Stimulated activated CD4-positive, alpha-beta T cell treated with anti-CD3 and anti-CD28 coated beads, Interleukin-1b, Interleukin-23, amount 100 ng/mL, for 48 hours (primary cell): ENCODE data around the gene GLMP.
"Not testable (repeated sequence)": the region's sequence is repeated elsewhere in the genome, so short reads cannot be mapped to it uniquely, and the experiment has no call there.

Source experiments
- DNase-seq: peaks from one replicate; pipeline ENCODE4 v3.0.0-alpha.2; 2020

GLMP gene

DNA sequence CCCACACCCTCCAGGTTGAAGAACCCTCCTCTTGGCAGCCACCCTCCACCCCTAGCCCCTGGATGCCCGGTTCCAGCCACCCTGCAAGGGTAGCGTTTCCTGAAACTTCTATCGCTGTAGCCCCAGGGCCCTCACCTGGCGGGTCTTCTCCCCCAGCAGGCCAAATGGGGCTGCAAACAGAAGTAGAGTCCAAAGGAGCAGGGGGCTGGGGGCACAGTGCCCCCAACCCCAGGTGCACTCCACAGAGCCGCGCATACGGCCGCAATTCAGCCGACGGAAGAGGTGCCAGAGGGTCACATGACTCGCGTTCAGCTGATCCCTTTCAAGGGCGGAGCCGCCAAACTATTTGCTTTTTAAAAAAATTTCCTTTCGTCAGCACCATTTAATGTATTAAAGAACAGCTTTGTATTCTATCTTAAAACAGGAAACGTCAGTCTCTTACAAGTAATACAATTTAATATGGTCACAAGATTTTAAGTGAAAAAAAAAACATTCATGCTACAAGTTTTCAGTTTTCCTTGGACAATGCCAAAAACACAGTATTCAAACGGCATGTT, at the start of gene GLMP:
Gene GLMP, minus strand, starts transcription at position 289 of the 557 bp plus-strand sequence. Its CDS starts 34 bp downstream, at position 255.
- DNase-seq = peak; percentile 51

DNA sequence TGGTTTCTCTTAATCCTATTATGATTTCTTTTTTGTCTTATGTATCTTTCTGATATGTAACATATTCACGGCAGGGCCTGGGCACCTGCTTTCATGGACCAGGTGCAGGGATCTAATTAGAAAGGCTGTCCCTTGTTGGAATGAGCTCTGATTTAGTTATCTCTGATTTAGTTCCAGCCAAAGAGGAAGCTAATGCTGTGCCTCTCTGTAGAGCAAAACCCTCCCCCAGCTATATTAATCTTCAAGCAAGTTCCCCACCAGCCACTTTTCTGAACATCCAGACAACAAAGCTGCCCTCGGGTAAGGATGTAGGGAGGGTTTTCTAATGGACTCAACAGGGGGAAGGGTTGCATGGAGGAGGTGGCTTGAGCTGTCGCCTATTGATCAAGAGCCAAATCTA, 48.9 kb upstream of the GLMP start:
- DNase-seq = no peak

DNA sequence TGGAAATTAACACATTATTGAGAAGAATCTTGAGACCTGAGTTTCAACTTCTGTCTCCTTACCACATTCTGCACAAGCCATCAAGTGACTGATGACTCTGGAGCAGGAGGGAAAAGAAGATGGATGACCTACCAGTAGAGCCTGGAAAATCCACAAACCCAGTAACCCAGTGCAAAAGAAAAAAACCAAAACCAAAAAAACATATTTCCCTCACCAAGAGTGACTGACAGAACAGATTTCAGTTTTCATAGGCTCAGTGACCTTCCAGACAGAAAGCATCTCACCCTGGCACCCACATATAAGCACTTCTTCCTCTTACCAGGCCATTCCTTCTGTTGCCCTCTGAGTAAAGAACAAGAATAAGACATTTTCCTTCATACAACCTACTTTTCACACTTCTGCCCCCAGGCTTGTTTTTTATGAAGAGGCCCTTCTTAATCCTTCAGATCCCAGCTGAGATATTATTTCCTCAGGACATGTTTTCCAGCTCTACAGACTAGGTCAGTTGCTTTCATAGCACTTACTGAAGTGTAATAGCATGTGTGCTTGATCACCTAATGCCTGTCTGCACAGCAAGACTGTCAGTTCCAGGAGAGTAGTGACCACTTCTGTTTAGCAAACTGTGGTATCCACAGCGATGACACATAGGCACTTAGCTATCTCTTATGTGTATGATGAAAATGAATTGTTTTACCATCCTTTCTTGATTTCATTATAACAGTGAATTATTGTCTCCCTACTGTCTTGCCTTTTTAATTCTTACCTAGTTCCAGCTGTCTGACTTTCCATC, 46.9 kb upstream of the GLMP start:
- DNase-seq = no peak

DNA sequence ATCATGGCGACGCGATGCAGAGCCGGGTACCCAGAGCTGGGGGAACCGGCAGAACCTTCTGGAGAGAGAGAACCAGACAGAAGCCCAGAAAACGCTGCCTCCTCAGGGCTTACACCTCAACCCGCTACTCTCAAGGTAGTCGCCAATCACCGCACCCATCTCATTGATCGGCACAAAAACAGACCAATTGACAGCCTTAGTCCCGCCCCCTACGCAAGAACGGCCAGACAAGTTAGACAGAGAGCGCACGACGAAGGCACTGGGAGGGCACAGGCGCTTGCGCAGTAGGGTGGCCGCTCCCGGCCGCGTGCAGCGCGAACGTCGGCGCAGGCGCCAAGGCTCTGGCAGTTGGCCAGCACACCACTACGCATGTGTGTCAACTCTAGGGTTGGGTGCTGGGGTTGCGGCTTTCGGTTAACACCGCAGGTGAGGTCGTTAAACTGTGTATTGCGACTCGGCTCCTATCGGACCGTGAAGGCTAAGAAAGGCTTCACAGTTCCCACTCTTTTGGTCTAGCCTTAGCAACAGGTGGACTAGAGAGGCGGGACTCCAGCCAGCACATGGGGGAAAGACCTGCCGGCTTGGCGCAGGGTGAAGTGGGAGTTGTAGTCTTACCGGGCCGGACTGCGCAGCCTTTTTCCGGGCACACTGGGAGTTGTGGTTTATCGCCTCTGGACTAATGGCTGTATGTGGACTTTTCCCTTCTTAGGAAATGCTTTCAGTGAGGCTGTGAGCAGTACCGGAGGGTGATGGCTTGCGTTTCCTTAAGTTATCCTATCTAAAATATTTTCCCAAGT, 42.9 kb upstream of the GLMP start, which contains the start of the genes CCT3 and TSACC:
Gene CCT3, minus strand, starts transcription at position 113 of the 797 bp plus-strand sequence. Its CDS starts 108 bp downstream, at position 5.
Gene TSACC, plus strand, starts transcription at position 347 of the 797 bp plus-strand sequence. CDS start 1,232 bp downstream, outside the sequence.
- DNase-seq = peak; percentile 98

- DNase-seq = no peak
Observed at GRCh38 chr1:156337888-156338179, 42.4 kb upstream of the GLMP start.

GRCh38 chr1:156337052-156337887, 41.8 kb upstream of the GLMP start:
- peak; percentile 8 for DNase-seq

DNA sequence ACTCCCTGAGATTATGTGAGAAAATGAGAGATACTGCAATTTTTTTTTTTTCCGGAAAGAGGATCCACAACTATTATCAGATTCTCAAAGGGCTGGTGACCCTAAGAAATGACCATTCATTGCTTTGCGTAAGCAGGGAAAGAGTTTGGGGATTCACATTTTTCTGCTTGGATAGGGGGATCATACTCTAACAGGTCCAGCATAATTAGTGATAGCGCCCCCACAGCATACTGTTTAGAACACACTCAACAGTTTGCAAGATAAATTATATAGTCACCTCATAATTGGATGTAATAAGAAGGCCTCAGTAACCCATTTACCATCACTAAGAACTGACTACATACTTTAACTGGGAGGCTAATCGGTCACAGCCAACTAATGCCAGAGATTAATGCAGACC, 40.8 kb upstream of the GLMP start:
- no peak for DNase-seq

GRCh38 chr1:156323179-156323578, 27.7 kb upstream of the GLMP start:
- DNase-seq = not testable (repeated sequence)

- no peak for DNase-seq
Observed at GRCh38 chr1:156320560-156320959, 25.1 kb upstream of the GLMP start.

DNA sequence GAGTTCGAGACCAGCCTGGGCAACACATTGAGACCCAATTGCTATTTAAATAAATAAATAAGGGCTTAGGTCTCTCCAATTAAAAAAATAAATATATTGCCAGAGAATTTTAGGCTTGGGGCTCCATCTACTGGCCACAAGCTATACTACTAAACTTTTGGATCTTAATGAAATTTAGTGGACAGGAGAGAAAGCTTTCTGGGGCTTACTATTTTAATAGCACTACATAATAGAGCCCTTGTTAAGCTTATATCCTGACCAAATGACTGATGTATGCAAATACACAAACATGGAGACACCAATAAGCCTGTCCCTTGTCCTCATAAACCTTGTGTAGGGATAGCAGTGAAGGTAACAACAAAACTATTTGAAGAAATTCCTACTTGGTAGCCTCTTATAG, 24.2 kb upstream of the GLMP start:
- no peak for DNase-seq

DNA sequence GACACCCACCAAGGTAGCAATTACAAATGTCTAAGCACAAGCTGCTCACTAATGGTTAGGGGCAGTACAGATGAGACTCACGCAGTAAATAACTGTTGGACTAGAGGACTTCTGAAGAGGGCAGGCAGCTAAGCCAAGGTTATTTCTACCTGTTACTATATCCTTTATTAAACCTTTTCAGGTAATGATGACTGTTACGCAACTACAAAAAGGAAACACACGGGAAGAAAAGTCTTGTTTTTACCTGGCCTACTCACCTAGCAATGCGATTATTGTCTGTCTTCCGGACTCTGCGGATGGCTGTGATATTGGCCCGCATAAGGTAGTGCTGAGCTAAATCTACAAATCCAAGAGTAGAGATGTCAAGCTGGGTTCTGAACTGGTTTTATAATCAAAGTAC, 21.4 kb upstream of the GLMP start:
- no peak for DNase-seq

DNA sequence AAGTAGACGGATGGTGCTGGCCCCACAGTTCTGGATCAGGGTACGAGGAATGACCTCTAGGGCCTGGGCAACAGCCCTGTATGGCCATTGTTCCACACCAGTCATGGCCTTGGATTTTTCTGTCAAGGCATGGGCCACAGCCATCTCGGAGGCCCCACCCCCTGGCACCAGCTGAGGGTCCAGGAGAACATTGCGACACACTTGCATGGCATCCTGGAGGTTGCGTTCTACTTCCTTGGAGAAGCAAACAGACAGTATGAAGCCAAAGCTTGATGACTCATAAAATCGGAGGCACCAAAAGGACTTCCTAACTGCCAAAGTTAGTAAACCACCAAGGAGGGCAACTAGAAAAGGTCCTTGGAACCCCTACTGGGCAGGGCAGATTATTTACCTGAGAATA, 15.5 kb upstream of the GLMP start:
- DNase-seq = no peak

DNA sequence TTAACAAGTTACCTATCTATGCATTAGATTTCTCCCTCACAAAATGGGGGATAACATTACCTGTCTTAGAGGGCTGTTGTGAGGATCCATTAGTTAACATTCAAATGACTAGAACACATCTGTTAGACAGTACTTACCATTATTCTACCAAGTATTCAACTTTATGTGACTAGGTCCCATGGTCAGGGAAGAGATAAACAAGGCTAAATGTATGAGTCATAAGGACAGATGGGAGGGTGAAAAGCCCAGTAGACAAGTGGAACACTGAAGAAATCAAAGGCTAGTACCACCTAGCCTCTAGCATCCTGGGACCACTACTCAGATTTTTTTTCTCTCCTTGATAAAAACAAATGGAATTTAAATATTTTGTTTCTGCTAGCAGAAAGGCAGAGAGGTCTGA, 12.6 kb upstream of the GLMP start:
- DNase-seq = no peak

DNA sequence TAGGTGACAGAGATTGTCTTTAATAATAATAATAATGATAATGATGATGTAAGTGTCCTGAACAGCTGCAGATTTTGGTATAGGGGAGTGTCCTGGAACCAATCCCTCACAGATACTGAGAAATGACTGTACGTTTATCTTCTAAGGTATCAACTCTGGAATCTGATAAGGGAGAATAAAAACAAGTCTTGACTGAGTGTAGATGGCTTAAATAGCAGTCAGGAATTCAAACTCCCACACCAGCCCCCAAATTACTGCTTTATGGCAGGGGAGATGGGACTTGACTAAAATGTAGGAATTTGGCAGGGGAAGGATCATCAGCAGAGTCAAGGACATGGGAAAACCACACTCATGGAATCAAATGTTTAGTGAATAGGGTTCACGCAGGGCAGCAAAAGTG, 9.7 kb upstream of the GLMP start:
- DNase-seq = no peak

- DNase-seq = no peak
Observed at GRCh38 chr1:156303241-156303640, 7.8 kb upstream of the GLMP start.

DNA sequence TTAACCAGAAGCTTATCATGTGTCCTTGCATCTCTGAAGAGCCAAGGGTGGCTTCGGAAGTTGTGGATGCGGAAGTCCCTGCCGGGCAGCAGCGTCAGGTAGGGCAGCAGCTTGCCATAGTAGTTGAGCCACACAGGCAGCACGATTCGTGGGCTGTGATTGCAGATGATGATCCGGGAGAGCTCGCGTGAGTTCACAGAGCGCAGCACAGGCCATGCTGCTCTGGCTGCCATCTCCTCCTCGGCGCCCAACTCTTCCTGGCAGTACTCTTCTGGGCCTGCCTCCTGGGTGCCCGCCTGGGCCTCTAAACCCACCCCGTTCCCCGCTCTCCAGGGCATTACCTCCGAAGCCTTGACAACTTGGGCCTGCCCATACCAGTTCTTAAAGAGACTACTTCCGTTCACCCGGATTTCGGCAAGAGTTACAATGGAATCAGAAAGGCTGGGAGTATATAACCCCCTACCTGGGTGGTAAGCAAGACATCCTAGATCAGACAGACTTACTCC, 3.4 kb upstream of the GLMP start, which contains the start of gene VHLL:
Gene VHLL, minus strand, starts transcription at position 456 of the 506 bp plus-strand sequence. Its CDS starts 118 bp downstream, at position 338.
- no peak for DNase-seq

DNA sequence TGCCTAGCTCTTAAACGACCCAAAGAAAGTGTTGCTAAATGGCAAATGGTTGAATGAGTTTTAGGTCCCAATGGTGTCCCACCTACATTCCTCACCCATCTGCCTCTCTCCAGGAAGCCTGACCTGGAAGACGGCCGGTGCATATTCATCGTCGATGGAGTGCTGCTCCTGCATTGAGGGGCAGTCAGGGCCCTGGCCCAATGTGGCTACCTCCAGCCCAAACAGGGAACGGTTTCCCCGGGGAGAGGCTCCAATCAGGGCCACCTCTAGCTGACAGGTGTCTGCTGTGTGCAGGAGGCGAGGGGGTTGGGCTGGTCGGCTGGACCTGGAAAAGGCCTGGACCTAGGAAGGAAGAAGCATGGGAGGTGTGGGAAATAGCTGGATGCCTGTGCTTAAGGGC, 1.6 kb downstream of the GLMP start:
- DNase-seq = no peak

DNA sequence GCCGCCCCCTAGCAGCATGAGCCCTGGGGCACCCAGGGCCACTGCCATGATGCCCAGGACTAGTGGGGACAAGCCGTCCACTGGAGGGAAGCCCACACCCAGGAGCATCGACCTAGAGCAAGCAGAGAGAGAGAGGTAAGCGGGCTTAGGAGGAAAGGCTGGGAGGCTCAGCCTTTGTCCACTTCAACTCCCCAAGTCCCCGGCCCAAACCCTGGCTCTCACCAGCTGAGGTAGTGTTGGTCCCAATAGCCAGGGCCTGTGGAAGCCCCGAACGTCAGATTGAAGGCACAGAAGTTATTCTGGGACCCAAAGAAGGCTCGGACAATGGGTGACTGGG, 2.4 kb downstream of the GLMP start:
- no peak for DNase-seq

GRCh38 chr1:156291226-156292061, 4.0 kb downstream of the GLMP start:
- peak; percentile 26 for DNase-seq

- no peak for DNase-seq
Observed at GRCh38 chr1:156289857-156290256, 5.6 kb downstream of the GLMP start.

DNA sequence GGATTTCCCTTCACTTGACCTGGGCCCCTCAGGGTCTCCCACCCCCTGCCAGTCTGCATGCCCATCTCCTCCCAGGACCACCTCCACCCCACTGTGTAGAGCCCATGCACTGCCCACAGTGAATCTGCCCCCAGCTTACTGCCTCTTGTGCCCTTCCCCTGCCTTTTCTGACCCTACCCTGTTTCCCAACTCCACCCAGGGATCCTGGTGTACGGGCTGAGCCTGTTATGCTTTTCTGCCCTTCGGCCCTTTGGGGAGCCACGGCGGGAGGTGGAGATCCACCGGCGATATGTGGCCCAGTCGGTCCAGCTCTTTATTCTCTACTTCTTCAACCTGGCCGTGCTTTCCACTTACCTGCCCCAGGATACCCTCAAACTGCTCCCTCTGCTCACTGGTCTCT, 9.4 kb downstream of the GLMP start:
- no peak for DNase-seq

DNA sequence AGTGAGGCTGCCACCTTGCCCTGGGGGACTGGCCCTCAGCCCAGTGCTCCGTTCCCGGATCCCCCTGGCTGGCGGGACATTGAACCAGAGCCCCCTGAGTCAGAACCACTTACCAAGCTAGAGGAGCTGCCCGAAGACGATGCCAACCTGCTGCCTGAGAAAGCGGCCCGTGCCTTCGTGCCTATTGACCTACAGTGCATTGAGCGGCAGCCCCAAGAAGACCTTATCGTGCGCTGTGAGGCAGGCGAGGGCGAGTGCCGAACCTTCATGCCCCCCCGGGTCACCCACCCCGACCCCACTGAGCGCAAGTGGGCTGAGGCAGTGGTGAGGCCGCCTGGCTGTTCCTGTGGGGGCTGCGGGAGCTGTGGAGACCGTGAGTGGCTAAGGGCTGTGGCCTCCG, 10.0 kb downstream of the GLMP start:
- DNase-seq = no peak
